ENCODE measurements around the gene SMIM26. TPM values are rescaled to one million over a fixed set of nuclear protein-coding genes. Genes with fewer than 3 reads are reported as not detected.
A peak's percentile ranks its signal among the peaks of the same experiment; 100 is the strongest.

The SMIM26 gene
- total and polyA plus RNA-seq, 2 of the 13 experiments (the other 11 are each of a cell fraction or from before 2014, with no cell fraction given), result 214 to 249 TPM

DNA sequence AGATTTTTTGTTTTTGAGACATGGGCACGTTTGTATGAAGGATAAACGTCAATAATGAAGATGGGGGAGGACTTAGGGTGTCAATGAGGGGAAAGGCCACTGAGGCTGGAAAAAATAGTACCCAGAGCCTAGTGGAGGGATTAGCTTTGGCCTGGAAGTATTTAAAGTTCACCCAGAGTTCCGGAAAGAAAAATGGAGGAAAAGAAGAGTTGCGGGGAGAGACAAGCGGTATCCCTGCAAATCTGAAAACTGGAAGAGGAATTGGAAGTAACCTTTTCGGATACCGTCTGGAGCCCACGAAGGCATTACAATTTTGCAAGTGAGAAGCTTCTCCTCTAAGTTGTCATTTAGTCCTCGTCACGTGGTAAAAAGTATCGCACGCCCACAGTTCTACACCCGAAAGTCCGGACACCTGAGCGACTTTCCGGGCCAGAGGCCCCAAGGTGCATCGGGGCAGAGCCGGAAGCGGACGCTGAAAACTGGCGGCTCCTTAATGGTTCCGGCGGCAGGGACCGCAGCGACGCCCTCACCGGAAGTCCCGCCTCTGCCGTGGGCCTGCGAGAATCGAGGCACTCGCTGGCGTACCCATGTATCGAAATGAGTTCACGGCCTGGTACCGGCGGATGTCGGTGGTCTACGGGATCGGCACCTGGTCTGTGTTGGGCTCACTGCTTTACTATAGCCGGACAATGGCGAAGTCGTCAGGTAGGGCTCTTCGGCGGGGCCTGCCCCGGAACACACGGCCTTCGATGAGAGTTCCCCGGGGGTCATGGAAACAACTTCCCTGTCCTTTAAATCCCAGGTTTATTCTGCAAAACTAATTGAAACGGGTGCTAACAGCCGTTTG is at the start of gene SMIM26 (continued):
- peak; percentile 64; the same call in 1 of the 2 replicates for TF ChIP-seq CENPT (CRISPR knock-in tag; IDR thresholded peaks at IDR 0.05; ENCODE audit: low read depth)
- TF ChIP-seq ZNF660 (CRISPR knock-in tag; IDR thresholded peaks at IDR 0.05; ENCODE audit: borderline replicate concordance, low read depth), result 0 out of 2 replicates have a peak, but pooled peaks have one; percentile 67
- TF ChIP-seq, protein P1, sequence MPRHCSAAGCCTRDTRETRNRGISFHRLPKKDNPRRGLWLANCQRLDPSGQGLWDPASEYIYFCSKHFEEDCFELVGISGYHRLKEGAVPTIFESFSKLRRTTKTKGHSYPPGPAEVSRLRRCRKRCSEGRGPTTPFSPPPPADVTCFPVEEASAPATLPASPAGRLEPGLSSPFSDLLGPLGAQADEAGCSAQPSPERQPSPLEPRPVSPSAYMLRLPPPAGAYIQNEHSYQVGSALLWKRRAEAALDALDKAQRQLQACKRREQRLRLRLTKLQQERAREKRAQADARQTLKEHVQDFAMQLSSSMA (CRISPR knock-in tag; IDR thresholded peaks at IDR 0.05), result peak; percentile 97
- TF ChIP-seq SATB2 (CRISPR knock-in tag; IDR thresholded peaks at IDR 0.05), result no peak
- peak; percentile 94; the same call in 1 of the 2 replicates for TF ChIP-seq ZNF788 (CRISPR knock-in tag; IDR thresholded peaks at IDR 0.05; ENCODE audit: borderline replicate concordance)
- TF ChIP-seq ZNF354B (CRISPR knock-in tag; IDR thresholded peaks at IDR 0.05), result no peak
- TF ChIP-seq, protein P2, sequence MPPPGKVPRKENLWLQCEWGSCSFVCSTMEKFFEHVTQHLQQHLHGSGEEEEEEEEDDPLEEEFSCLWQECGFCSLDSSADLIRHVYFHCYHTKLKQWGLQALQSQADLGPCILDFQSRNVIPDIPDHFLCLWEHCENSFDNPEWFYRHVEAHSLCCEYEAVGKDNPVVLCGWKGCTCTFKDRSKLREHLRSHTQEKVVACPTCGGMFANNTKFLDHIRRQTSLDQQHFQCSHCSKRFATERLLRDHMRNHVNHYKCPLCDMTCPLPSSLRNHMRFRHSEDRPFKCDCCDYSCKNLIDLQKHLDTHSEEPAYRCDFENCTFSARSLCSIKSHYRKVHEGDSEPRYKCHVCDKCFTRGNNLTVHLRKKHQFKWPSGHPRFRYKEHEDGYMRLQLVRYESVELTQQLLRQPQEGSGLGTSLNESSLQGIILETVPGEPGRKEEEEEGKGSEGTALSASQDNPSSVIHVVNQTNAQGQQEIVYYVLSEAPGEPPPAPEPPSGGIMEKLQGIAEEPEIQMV (CRISPR knock-in tag; IDR thresholded peaks at IDR 0.05; ENCODE audit: low read depth), result peak; percentile 98
- TF ChIP-seq ZSCAN20 (CRISPR knock-in tag; IDR thresholded peaks at IDR 0.05; ENCODE audit: borderline replicate concordance), result peak; percentile 92
- TF ChIP-seq, protein P3, sequence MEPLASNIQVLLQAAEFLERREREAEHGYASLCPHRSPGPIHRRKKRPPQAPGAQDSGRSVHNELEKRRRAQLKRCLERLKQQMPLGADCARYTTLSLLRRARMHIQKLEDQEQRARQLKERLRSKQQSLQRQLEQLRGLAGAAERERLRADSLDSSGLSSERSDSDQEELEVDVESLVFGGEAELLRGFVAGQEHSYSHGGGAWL (CRISPR knock-in tag; IDR thresholded peaks at IDR 0.05), result peak; percentile 94
- peak; percentile 93; the same call in 1 of the 2 replicates for TF ChIP-seq CC2D1A (CRISPR knock-in tag; IDR thresholded peaks at IDR 0.05)
- no peak for TF ChIP-seq MAFF (IDR thresholded peaks at IDR 0.05; ENCODE audit: low read depth, low read length)
- peak; percentile 93 for TF ChIP-seq TSC22D2 (CRISPR knock-in tag; IDR thresholded peaks at IDR 0.05; ENCODE audit: borderline replicate concordance)
- TF ChIP-seq JUN (CRISPR knock-in tag; IDR thresholded peaks at IDR 0.05), result no peak
- peak; percentile 95 for TF ChIP-seq DMAP1 (CRISPR knock-in tag; IDR thresholded peaks at IDR 0.05)
- TF ChIP-seq MATR3 (CRISPR knock-in tag; IDR thresholded peaks at IDR 0.05), result 0 out of 2 replicates have a peak, but pooled peaks have one; percentile 76
- TF ChIP-seq, protein P4, sequence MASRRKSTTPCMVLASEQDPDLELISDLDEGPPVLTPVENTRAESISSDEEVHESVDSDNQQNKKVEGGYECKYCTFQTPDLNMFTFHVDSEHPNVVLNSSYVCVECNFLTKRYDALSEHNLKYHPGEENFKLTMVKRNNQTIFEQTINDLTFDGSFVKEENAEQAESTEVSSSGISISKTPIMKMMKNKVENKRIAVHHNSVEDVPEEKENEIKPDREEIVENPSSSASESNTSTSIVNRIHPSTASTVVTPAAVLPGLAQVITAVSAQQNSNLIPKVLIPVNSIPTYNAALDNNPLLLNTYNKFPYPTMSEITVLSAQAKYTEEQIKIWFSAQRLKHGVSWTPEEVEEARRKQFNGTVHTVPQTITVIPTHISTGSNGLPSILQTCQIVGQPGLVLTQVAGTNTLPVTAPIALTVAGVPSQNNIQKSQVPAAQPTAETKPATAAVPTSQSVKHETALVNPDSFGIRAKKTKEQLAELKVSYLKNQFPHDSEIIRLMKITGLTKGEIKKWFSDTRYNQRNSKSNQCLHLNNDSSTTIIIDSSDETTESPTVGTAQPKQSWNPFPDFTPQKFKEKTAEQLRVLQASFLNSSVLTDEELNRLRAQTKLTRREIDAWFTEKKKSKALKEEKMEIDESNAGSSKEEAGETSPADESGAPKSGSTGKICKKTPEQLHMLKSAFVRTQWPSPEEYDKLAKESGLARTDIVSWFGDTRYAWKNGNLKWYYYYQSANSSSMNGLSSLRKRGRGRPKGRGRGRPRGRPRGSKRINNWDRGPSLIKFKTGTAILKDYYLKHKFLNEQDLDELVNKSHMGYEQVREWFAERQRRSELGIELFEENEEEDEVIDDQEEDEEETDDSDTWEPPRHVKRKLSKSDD (CRISPR knock-in tag; IDR thresholded peaks at IDR 0.05; ENCODE audit: low read depth), result peak; percentile 63
- TF ChIP-seq ZNF44 (CRISPR knock-in tag; IDR thresholded peaks at IDR 0.05), result peak; percentile 97
- peak; percentile 37; the same call in 1 of the 2 replicates for TF ChIP-seq MED13 (CRISPR knock-in tag; IDR thresholded peaks at IDR 0.05)
- TF ChIP-seq, protein P5, sequence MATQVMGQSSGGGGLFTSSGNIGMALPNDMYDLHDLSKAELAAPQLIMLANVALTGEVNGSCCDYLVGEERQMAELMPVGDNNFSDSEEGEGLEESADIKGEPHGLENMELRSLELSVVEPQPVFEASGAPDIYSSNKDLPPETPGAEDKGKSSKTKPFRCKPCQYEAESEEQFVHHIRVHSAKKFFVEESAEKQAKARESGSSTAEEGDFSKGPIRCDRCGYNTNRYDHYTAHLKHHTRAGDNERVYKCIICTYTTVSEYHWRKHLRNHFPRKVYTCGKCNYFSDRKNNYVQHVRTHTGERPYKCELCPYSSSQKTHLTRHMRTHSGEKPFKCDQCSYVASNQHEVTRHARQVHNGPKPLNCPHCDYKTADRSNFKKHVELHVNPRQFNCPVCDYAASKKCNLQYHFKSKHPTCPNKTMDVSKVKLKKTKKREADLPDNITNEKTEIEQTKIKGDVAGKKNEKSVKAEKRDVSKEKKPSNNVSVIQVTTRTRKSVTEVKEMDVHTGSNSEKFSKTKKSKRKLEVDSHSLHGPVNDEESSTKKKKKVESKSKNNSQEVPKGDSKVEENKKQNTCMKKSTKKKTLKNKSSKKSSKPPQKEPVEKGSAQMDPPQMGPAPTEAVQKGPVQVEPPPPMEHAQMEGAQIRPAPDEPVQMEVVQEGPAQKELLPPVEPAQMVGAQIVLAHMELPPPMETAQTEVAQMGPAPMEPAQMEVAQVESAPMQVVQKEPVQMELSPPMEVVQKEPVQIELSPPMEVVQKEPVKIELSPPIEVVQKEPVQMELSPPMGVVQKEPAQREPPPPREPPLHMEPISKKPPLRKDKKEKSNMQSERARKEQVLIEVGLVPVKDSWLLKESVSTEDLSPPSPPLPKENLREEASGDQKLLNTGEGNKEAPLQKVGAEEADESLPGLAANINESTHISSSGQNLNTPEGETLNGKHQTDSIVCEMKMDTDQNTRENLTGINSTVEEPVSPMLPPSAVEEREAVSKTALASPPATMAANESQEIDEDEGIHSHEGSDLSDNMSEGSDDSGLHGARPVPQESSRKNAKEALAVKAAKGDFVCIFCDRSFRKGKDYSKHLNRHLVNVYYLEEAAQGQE (IDR thresholded peaks at IDR 0.05; ENCODE audit: borderline replicate concordance in 1 of 2, low read depth in 1 of 2, low read length in 2 of 2), result peak in 1 of 2 experiments; percentile 59; a peak in 1 of 4 replicates
- TF ChIP-seq TARDBP (CRISPR knock-in tag; IDR thresholded peaks at IDR 0.05), result peak; percentile 81

Data from HepG2 (cell line).